ENCODE data around the gene SYNE1.

- TF ChIP-seq EZH2phosphoT487 (IDR thresholded peaks at IDR 0.05) (no peak), CTCF (IDR thresholded peaks at IDR 0.05) (no peak)
Observed at GRCh38 chr6:152463164-152463563, 174.0 kb downstream of the SYNE1 start.

Measured in neural progenitor cell (in vitro differentiated cells).